Stimulated activated CD8-positive, alpha-beta memory T cell treated with anti-CD3 and anti-CD28 coated beads, Interleukin-7, amount 100 ng/mL, for 4 hours (primary cell): Measurements from ENCODE around the gene CLIC6.

Source experiments
- DNase-seq, 2 donors: peaks; one replicate each; pipeline ENCODE4 v3.0.0-alpha.2; 2020; ENCODE audit warnings: low read depth in 2 of 2

The CLIC6 gene

DNA sequence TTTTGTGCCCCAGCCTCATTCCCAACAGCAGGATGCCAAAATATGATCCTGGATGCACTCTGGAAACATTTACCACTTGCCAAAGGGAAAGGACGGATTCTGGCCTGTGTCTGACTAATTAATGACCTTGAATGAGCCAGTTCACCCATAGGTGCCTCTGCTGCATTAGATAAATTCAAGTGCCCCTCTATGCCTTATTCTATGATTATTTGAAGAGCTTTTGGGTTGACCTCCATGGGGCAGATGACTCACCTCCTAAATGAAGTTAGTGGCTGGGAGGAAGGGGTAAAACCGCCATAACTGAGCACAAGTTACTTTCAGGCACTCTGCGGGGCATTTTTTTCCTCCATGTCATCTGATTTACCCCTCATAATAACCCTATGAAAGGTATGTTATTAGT, 98.1 kb downstream of the CLIC6 start:
- DNase-seq, result no peak
